Upper lobe of left lung (tissue), 6 donors: ENCODE results near the gene MMP7. TPM values are rescaled to one million over a fixed set of nuclear protein-coding genes. Genes with fewer than 3 reads are reported as not detected.

Experiments
- ATAC-seq, 2 donors: fragments of 200-7000 bp; cut with Tn5 transposase; one replicate each; pipeline ENCODE4 v1.9.1; 2022; ENCODE audit warnings: mild to moderate bottlenecking in 2 of 2, moderate library complexity in 2 of 2; ENCODE audit not compliant: low FRiP score in 2 of 2
- DNase-seq, 2 donors: peaks; one replicate each; pipeline ENCODE4 v3.0.0-alpha.2; 2019 to 2020
- H3K27ac ChIP-seq, 4 donors: fragments of 200-600 bp; sonication (generic); one replicate each; pipeline ENCODE4 v1.5.1; 2016 to 2019
- H3K27me3 ChIP-seq, 4 donors: fragments of 200-600 bp; sonication (generic); one replicate each; pipeline ENCODE4 v1.5.1; 2017 to 2019
- H3K36me3 ChIP-seq, 4 donors: fragments of 200-600 bp; sonication (generic); one replicate each; pipeline ENCODE4 v1.5.1; 2016 to 2019
- H3K4me1 ChIP-seq, 4 donors: fragments of 200-600 bp; sonication (generic); one replicate each; pipeline ENCODE4 v1.5.1; 2018 to 2019
- H3K4me3 ChIP-seq, 4 donors: fragments of 200-600 bp; sonication (generic); one replicate each; pipeline ENCODE4 v1.5.1; 2017 to 2019; ENCODE audit warnings: mild to moderate bottlenecking in 2 of 4, moderate library complexity in 1 of 4
- H3K9me3 ChIP-seq, 4 donors: fragments of 200-600 bp; sonication (generic); one replicate each; pipeline ENCODE4 v1.5.1; 2018 to 2019
- CTCF ChIP-seq, 6 experiments: fragments of 450-650 bp in 4 of 6; fragments of 200-600 bp in 2 of 6; sonication (generic) in 2 of 6; IDR thresholded peaks; one replicate each; pipeline ENCODE4 v1.5.1; 2016 to 2019; ENCODE audit warnings: antibody characterized with exemption in 6 of 6
- EP300 ChIP-seq, 4 donors: sonication (generic); formaldehyde crosslinking; IDR thresholded peaks; one replicate each; pipeline ENCODE4 v1.5.1; 2017; ENCODE audit warnings: antibody characterized with exemption in 4 of 4, control low read depth in 2 of 4
- POLR2A ChIP-seq, 4 donors: fragments of 450-650 bp; IDR thresholded peaks; one replicate each; pipeline ENCODE4 v1.5.1; 2016 to 2017; ENCODE audit warnings: antibody characterized with exemption in 4 of 4, mild to moderate bottlenecking in 2 of 4
- POLR2AphosphoS5 ChIP-seq, 2 donors: sonication (generic); formaldehyde crosslinking; IDR thresholded peaks; one replicate each; pipeline ENCODE4 v1.5.1; 2017; ENCODE audit warnings: antibody characterized with exemption in 2 of 2
- WGBS, 2 donors: methylation state at CpG; one replicate each; pipeline ENCODE4 v1.1.5; 2017 to 2018; 5-methylcytosine and 5-hydroxymethylcytosine counted together
- total RNA-seq, 6 donors: library from RNA; depleted of rRNA in 4 of 6; stranded (reverse); fragments of >200 nt in 4 of 6; gene quantifications; one replicate each; pipeline versions ENCODE4 v1.1.0 to v1.2.1, GENCODE V29; 2016 to 2021
- donor health status: DM: no; HTN: no; CAD: no; lungs with moderate emphysema.
- donor health status: DM: no; HTN: yes; CAD: no; lungs with severe emphysema.

MMP7 gene
- total RNA-seq, 6 donors from 2014 or later: 2.4 to 66.5 (median 16.2) TPM

- WGBS, 2 donors: 71 to 76% methylated on average over 2 of the region's 2 CpGs
- no peaks in the 10 kb centered on the region for H3K9me3 ChIP-seq
- H3K27me3 ChIP-seq: no peaks in the 10 kb centered on the region
- no peak overlapping the region for H3K4me3 ChIP-seq
- no peak for DNase-seq
- TF ChIP-seq EP300 (IDR thresholded peaks at IDR 0.05): no peak
- no peak for TF ChIP-seq POLR2A (IDR thresholded peaks at IDR 0.05)
- no peak for TF ChIP-seq POLR2AphosphoS5 (IDR thresholded peaks at IDR 0.05)
- TF ChIP-seq CTCF (IDR thresholded peaks at IDR 0.05): no peak
- ATAC-seq: no peak
- H3K27ac ChIP-seq: no peak overlapping the region
- no peaks in the 10 kb centered on the region for H3K36me3 ChIP-seq
- no peaks in the 10 kb centered on the region for H3K4me1 ChIP-seq
These were observed 29.7 kb downstream of the MMP7 start for GRCh38 chr11:102500829-102501228.

GRCh38 chr11:102499931-102500330, 30.6 kb downstream of the MMP7 start:
- H3K27ac ChIP-seq: no peak overlapping the region
- H3K4me1 ChIP-seq: peaks cover 0 to 3% (median 0%) of the 10 kb centered on the region in 4 donors
- H3K9me3 ChIP-seq: no peaks in the 10 kb centered on the region
- no peak for TF ChIP-seq POLR2A (IDR thresholded peaks at IDR 0.05)
- no peak for TF ChIP-seq EP300 (IDR thresholded peaks at IDR 0.05)
- TF ChIP-seq CTCF (IDR thresholded peaks at IDR 0.05): no peak
- no peak for TF ChIP-seq POLR2AphosphoS5 (IDR thresholded peaks at IDR 0.05)
- H3K36me3 ChIP-seq: no peaks in the 10 kb centered on the region
- ATAC-seq (no peak), DNase-seq (no peak)
- H3K27me3 ChIP-seq: no peaks in the 10 kb centered on the region
- WGBS, 2 donors: 40 to 44% methylated on average over 2 of the region's 2 CpGs
- H3K4me3 ChIP-seq: no peak overlapping the region

- Histone ChIP-seq H3K4me3 (no peak overlapping the region), H3K9me3 (no peaks in the 10 kb centered on the region), H3K36me3 (no peaks in the 10 kb centered on the region), H3K4me1 (peaks cover 0 to 3% (median 0%) of the 10 kb centered on the region in 4 donors), H3K27me3 (no peaks in the 10 kb centered on the region), H3K27ac (no peak overlapping the region)
- ATAC-seq: no peak
- no peak for DNase-seq
- no peak for TF ChIP-seq CTCF (IDR thresholded peaks at IDR 0.05)
- TF ChIP-seq EP300 (IDR thresholded peaks at IDR 0.05): no peak
- TF ChIP-seq POLR2AphosphoS5 (IDR thresholded peaks at IDR 0.05): no peak
- no peak for TF ChIP-seq POLR2A (IDR thresholded peaks at IDR 0.05)
- 94 to 96% methylated on average over 3 of the region's 3 CpGs for WGBS, 2 donors
These were observed 31.4 kb downstream of the MMP7 start for GRCh38 chr11:102499151-102499550.

DNA sequence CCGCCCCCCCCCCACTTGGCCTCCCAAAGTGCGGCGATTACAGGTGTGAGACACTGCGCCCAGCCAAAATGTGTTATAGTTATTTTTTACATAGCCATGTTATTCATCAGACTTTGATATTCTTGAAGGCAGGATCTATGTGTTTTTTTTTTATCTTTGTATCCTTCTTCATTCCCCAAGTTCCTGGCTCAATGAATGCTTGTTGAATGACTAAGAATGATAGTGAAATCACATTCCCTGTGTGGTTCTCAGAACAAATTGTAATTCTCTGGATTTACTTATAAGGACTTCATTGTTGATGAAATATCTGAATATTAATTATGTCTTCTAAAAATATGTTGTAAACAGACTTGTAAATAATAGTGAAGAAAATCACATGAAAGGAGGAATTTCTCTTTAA, 33.5 kb downstream of the MMP7 start:
- 98 to 100% methylated on average over 3 to 4 of the region's 4 CpGs for WGBS, 2 donors
- no peak for TF ChIP-seq EP300 (IDR thresholded peaks at IDR 0.05)
- ATAC-seq: no peak

DNA sequence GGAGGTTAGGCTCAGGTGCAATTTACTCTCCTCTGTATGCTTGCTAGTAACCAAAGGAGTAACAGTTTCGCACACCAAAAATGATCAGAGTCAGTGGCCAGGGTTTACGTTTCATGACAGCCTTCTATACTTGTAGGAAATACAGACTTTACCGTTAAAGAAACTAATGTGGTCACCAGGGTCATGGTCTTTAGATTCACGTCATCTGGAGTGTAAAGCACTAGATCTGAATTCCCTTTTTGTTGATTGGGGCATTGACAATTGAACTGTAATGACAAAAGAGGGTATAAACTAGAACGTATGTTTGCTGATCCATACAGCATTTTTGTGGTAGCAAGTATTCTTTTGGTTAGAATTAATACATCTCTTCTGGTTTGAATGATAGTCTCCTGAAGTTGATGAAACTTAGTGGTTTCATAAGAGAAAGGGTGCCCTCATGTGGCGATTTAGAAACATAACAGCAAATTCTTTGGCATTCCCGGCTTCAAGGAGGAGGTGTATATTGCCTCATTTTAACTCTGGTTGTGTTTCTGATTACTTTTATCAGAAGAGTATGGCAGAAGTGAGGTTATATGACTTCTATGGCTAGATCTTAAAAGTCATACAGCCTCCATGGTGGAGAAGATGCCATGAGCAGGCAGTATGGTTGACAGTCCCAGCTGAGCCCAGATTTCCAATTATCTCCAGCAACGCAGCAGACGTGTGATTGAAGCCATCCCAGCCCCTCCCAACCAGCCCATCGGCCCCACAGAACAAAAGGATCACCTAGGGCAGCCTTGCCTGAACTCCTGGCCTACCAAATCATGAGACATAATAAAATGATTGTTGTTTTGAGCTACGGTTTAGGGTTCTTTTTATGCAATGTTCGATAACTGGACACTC, 35.1 kb downstream of the MMP7 start:
- Histone ChIP-seq H3K4me1 (peaks cover 0 to 3% (median 0%) of the 10 kb centered on the region in 4 donors), H3K4me3 (no peak overlapping the region), H3K27me3 (no peaks in the 10 kb centered on the region), H3K27ac (no peak overlapping the region), H3K9me3 (no peaks in the 10 kb centered on the region), H3K36me3 (no peaks in the 10 kb centered on the region)
- peak; percentile 55 to 85 (median 80) for TF ChIP-seq CTCF (IDR thresholded peaks at IDR 0.05)
- TF ChIP-seq POLR2AphosphoS5 (IDR thresholded peaks at IDR 0.05): no peak
- ATAC-seq (peak; percentile 74 to 93), DNase-seq (peak in 1 of 2 donors; percentile 32)
- 44 to 45% methylated on average over 9 to 12 of the region's 12 CpGs for WGBS, 2 donors

More for the DNA sequence above, 33.5 kb downstream of the MMP7 start:
- no peak overlapping the region for H3K4me3 ChIP-seq
- no peaks in the 10 kb centered on the region for H3K27me3 ChIP-seq
- H3K27ac ChIP-seq: no peak overlapping the region
- H3K9me3 ChIP-seq: no peaks in the 10 kb centered on the region
- no peak for DNase-seq
- no peaks in the 10 kb centered on the region for H3K36me3 ChIP-seq
- H3K4me1 ChIP-seq: peaks cover 0 to 3% (median 0%) of the 10 kb centered on the region in 4 donors
